Measurements from ENCODE around the gene H1-8. TPM values are rescaled to one million over a fixed set of nuclear protein-coding genes. Genes with fewer than 3 reads are reported as not detected.

H1-8 gene
- total and polyA plus RNA-seq, 5 donors from 2014 or later = not detected

- Histone ChIP-seq H3K4me3 (ENCODE audit: low read depth, low read length) (no peak overlapping the region), H3K27ac (ENCODE audit: insufficient read depth, low read length, poor library complexity, severe bottlenecking) (no peak overlapping the region), H3K9me3 (ENCODE audit: control insufficient read depth in 2 of 2, low read length in 2 of 2) (no peaks in the 10 kb centered on the region), H3K4me1 (ENCODE audit: control insufficient read depth, insufficient read depth, low read length, poor library complexity, severe bottlenecking) (no peaks in the 10 kb centered on the region), H3K27me3 (ENCODE audit: control insufficient read depth, insufficient read depth, low read length) (no peaks in the 10 kb centered on the region), H3K36me3 (ENCODE audit: control insufficient read depth, insufficient read depth, low read length) (no peaks in the 10 kb centered on the region)
- Mint-ChIP-seq H3K4me1 (peaks cover 0 to 7% (median 5%) of the 10 kb centered on the region in 4 donors), H3K36me3 (no peaks in the 10 kb centered on the region), H3K27me3 (peaks cover 9% of the 10 kb centered on the region), H3K27ac (no peak overlapping the region), H3K4me3 (no peak overlapping the region), H3K9me3 (no peaks in the 10 kb centered on the region)
- no peak for DNase-seq
- no peak for ATAC-seq (ENCODE audit: low read depth in 2 of 2)
Observed at GRCh38 chr3:129555616-129556357, 12.8 kb downstream of the H1-8 start.

- ATAC-seq (ENCODE audit: low read depth in 2 of 2) = no peak
Observed at GRCh38 chr3:129556358-129556695, 13.4 kb downstream of the H1-8 start.

GRCh38 chr3:129556890-129557547 is 14.0 kb downstream of the H1-8 start:
- H3K9me3 ChIP-seq (ENCODE audit: control insufficient read depth in 2 of 2, low read length in 2 of 2) = no peaks in the 10 kb centered on the region
- H3K27me3 ChIP-seq (ENCODE audit: control insufficient read depth, insufficient read depth, low read length) = no peaks in the 10 kb centered on the region
- no peak overlapping the region for H3K27ac ChIP-seq (ENCODE audit: insufficient read depth, low read length, poor library complexity, severe bottlenecking)
- Mint-ChIP-seq H3K27me3 (peaks cover 9% of the 10 kb centered on the region), H3K9me3 (no peaks in the 10 kb centered on the region), H3K36me3 (no peaks in the 10 kb centered on the region), H3K4me1 (peaks cover 0 to 7% (median 5%) of the 10 kb centered on the region in 4 donors), H3K4me3 (no peak overlapping the region), H3K27ac (no peak overlapping the region)
- H3K4me3 ChIP-seq (ENCODE audit: low read depth, low read length) = no peak overlapping the region
- no peaks in the 10 kb centered on the region for H3K36me3 ChIP-seq (ENCODE audit: control insufficient read depth, insufficient read depth, low read length)
- DNase-seq (no peak), ATAC-seq (ENCODE audit: low read depth in 2 of 2) (no peak)
- no peaks in the 10 kb centered on the region for H3K4me1 ChIP-seq (ENCODE audit: control insufficient read depth, insufficient read depth, low read length, poor library complexity, severe bottlenecking)

More at GRCh38 chr3:129556358-129556695, 13.4 kb downstream of the H1-8 start:
- Mint-ChIP-seq H3K36me3 (no peaks in the 10 kb centered on the region), H3K9me3 (no peaks in the 10 kb centered on the region), H3K27me3 (peaks cover 9% of the 10 kb centered on the region), H3K4me3 (no peak overlapping the region), H3K27ac (no peak overlapping the region), H3K4me1 (peaks cover 0 to 7% (median 5%) of the 10 kb centered on the region in 4 donors)
- H3K4me1 ChIP-seq (ENCODE audit: control insufficient read depth, insufficient read depth, low read length, poor library complexity, severe bottlenecking) = no peaks in the 10 kb centered on the region
- H3K36me3 ChIP-seq (ENCODE audit: control insufficient read depth, insufficient read depth, low read length) = no peaks in the 10 kb centered on the region
- no peaks in the 10 kb centered on the region for H3K9me3 ChIP-seq (ENCODE audit: control insufficient read depth in 2 of 2, low read length in 2 of 2)
- DNase-seq = no peak
- H3K27ac ChIP-seq (ENCODE audit: insufficient read depth, low read length, poor library complexity, severe bottlenecking) = no peak overlapping the region
- no peak overlapping the region for H3K4me3 ChIP-seq (ENCODE audit: low read depth, low read length)
- no peaks in the 10 kb centered on the region for H3K27me3 ChIP-seq (ENCODE audit: control insufficient read depth, insufficient read depth, low read length)

GRCh38 chr3:129557548-129557894 is 14.5 kb downstream of the H1-8 start:
- Mint-ChIP-seq H3K27ac (no peak overlapping the region), H3K4me1 (peaks cover 0 to 7% (median 5%) of the 10 kb centered on the region in 4 donors), H3K27me3 (peaks cover 9% of the 10 kb centered on the region), H3K9me3 (no peaks in the 10 kb centered on the region), H3K36me3 (no peaks in the 10 kb centered on the region), H3K4me3 (no peak overlapping the region)
- no peak for DNase-seq
- Histone ChIP-seq H3K27ac (ENCODE audit: insufficient read depth, low read length, poor library complexity, severe bottlenecking) (no peak overlapping the region), H3K27me3 (ENCODE audit: control insufficient read depth, insufficient read depth, low read length) (no peaks in the 10 kb centered on the region), H3K9me3 (ENCODE audit: control insufficient read depth in 2 of 2, low read length in 2 of 2) (no peaks in the 10 kb centered on the region), H3K4me3 (ENCODE audit: low read depth, low read length) (no peak overlapping the region), H3K36me3 (ENCODE audit: control insufficient read depth, insufficient read depth, low read length) (no peaks in the 10 kb centered on the region), H3K4me1 (ENCODE audit: control insufficient read depth, insufficient read depth, low read length, poor library complexity, severe bottlenecking) (no peaks in the 10 kb centered on the region)
- ATAC-seq (ENCODE audit: low read depth in 2 of 2) = no peak

- no peaks in the 10 kb centered on the region for H3K36me3 ChIP-seq (ENCODE audit: control insufficient read depth, insufficient read depth, low read length)
- no peaks in the 10 kb centered on the region for H3K27me3 ChIP-seq (ENCODE audit: control insufficient read depth, insufficient read depth, low read length)
- H3K27ac Mint-ChIP-seq = no peak overlapping the region
- H3K36me3 Mint-ChIP-seq = no peaks in the 10 kb centered on the region
- no peak overlapping the region for H3K27ac ChIP-seq (ENCODE audit: insufficient read depth, low read length, poor library complexity, severe bottlenecking)
- no peak overlapping the region for H3K4me3 Mint-ChIP-seq
- H3K9me3 Mint-ChIP-seq = no peaks in the 10 kb centered on the region
- no peaks in the 10 kb centered on the region for H3K4me1 ChIP-seq (ENCODE audit: control insufficient read depth, insufficient read depth, low read length, poor library complexity, severe bottlenecking)
- peaks cover 9% of the 10 kb centered on the region for H3K27me3 Mint-ChIP-seq
- ATAC-seq (ENCODE audit: low read depth in 2 of 2) (no peak), DNase-seq (no peak)
- H3K4me3 ChIP-seq (ENCODE audit: low read depth, low read length) = no peak overlapping the region
- no peaks in the 10 kb centered on the region for H3K9me3 ChIP-seq (ENCODE audit: control insufficient read depth in 2 of 2, low read length in 2 of 2)
- H3K4me1 Mint-ChIP-seq = peaks cover 0 to 7% (median 5%) of the 10 kb centered on the region in 4 donors
Observed at GRCh38 chr3:129558081-129558771, 15.3 kb downstream of the H1-8 start.

GRCh38 chr3:129558772-129559564 is 16.0 kb downstream of the H1-8 start:
- Mint-ChIP-seq H3K27ac (no peak overlapping the region), H3K4me3 (no peak overlapping the region), H3K9me3 (no peaks in the 10 kb centered on the region), H3K27me3 (peaks cover 3% of the 10 kb centered on the region), H3K4me1 (peaks cover 0 to 6% (median 4%) of the 10 kb centered on the region in 4 donors), H3K36me3 (no peaks in the 10 kb centered on the region)
- ATAC-seq (ENCODE audit: low read depth in 2 of 2) = no peak
- Histone ChIP-seq H3K36me3 (ENCODE audit: control insufficient read depth, insufficient read depth, low read length) (no peaks in the 10 kb centered on the region), H3K4me1 (ENCODE audit: control insufficient read depth, insufficient read depth, low read length, poor library complexity, severe bottlenecking) (no peaks in the 10 kb centered on the region), H3K4me3 (ENCODE audit: low read depth, low read length) (no peak overlapping the region), H3K27me3 (ENCODE audit: control insufficient read depth, insufficient read depth, low read length) (no peaks in the 10 kb centered on the region), H3K9me3 (ENCODE audit: control insufficient read depth in 2 of 2, low read length in 2 of 2) (no peaks in the 10 kb centered on the region), H3K27ac (ENCODE audit: insufficient read depth, low read length, poor library complexity, severe bottlenecking) (no peak overlapping the region)
- DNase-seq = no peak

GRCh38 chr3:129559565-129560079 is 16.6 kb downstream of the H1-8 start:
- Histone ChIP-seq H3K27me3 (ENCODE audit: control insufficient read depth, insufficient read depth, low read length) (no peaks in the 10 kb centered on the region), H3K36me3 (ENCODE audit: control insufficient read depth, insufficient read depth, low read length) (no peaks in the 10 kb centered on the region), H3K4me3 (ENCODE audit: low read depth, low read length) (no peak overlapping the region), H3K27ac (ENCODE audit: insufficient read depth, low read length, poor library complexity, severe bottlenecking) (no peak overlapping the region), H3K9me3 (ENCODE audit: control insufficient read depth in 2 of 2, low read length in 2 of 2) (no peaks in the 10 kb centered on the region), H3K4me1 (ENCODE audit: control insufficient read depth, insufficient read depth, low read length, poor library complexity, severe bottlenecking) (no peaks in the 10 kb centered on the region)
- Mint-ChIP-seq H3K4me3 (no peak overlapping the region), H3K36me3 (no peaks in the 10 kb centered on the region), H3K27ac (no peak overlapping the region), H3K4me1 (peaks cover 0 to 1% (median under 1%) of the 10 kb centered on the region in 4 donors), H3K9me3 (no peaks in the 10 kb centered on the region), H3K27me3 (no peaks in the 10 kb centered on the region)
- DNase-seq (no peak), ATAC-seq (ENCODE audit: low read depth in 2 of 2) (no peak)

Data from CD4-positive, CD25-positive, alpha-beta regulatory T cell (primary cell).